Heart left ventricle (tissue), 16 donors: ENCODE results near the gene MRPS34. TPM values are rescaled to one million over a fixed set of nuclear protein-coding genes. Genes with fewer than 3 reads are reported as not detected.

Source experiments
- ATAC-seq, 4 donors: fragments of 200-7000 bp; cut with Tn5 transposase; one replicate each; pipeline ENCODE4 v1.9.1; 2020 to 2022; ENCODE audit warnings: moderate library complexity in 4 of 4, mild to moderate bottlenecking in 3 of 4, moderate number of reproducible peaks in 1 of 4
- DNase-seq, 5 donors: peaks; one replicate each; pipeline ENCODE4 v3.0.0-alpha.2; 2020
- H3K27ac ChIP-seq, 12 donors: fragments of 200-600 bp; sonication (generic) in 4 of 12; one replicate each; pipeline versions ENCODE4 v1.5.0 to v1.8.0; 2016 to 2022; ENCODE audit warnings: mild to moderate bottlenecking in 2 of 12
- H3K27me3 ChIP-seq, 9 donors: fragments of 200-600 bp; sonication (generic) in 2 of 9; one replicate each; pipeline versions ENCODE4 v1.5.1 to v1.8.0; 2016 to 2022; ENCODE audit warnings: mild to moderate bottlenecking in 3 of 9
- H3K36me3 ChIP-seq, 9 donors: fragments of 200-600 bp; sonication (generic) in 2 of 9; one replicate each; pipeline versions ENCODE4 v1.5.0 to v1.8.0; 2018 to 2022; ENCODE audit warnings: mild to moderate bottlenecking in 2 of 9
- H3K4me1 ChIP-seq, 12 donors: fragments of 200-600 bp; sonication (generic) in 4 of 12; one replicate each; pipeline versions ENCODE4 v1.5.0 to v1.8.0; 2016 to 2022; ENCODE audit warnings: mild to moderate bottlenecking in 3 of 12
- H3K4me3 ChIP-seq, 12 donors: fragments of 200-600 bp; sonication (generic) in 4 of 12; one replicate each; pipeline versions ENCODE4 v1.5.0 to v1.8.0; 2017 to 2022; ENCODE audit warnings: mild to moderate bottlenecking in 9 of 12, moderate library complexity in 4 of 12
- H3K9me3 ChIP-seq, 12 donors: fragments of 200-600 bp; sonication (generic) in 4 of 12; one replicate each; pipeline versions ENCODE4 v1.5.0 to v1.8.0; 2016 to 2022; ENCODE audit warnings: mild to moderate bottlenecking in 1 of 12
- CTCF ChIP-seq, 12 donors: fragments of 200-600 bp; sonication (generic) in 4 of 12; IDR thresholded peaks; one replicate each; pipeline versions ENCODE4 v1.5.0 to v1.8.0; 2018 to 2022; ENCODE audit warnings: antibody characterized with exemption in 12 of 12, mild to moderate bottlenecking in 5 of 12
- POLR2A ChIP-seq, 2 donors: fragments of 450-650 bp; IDR thresholded peaks; one replicate each; pipeline ENCODE4 v1.6.1; 2017; ENCODE audit warnings: antibody characterized with exemption in 2 of 2, mild to moderate bottlenecking in 2 of 2, moderate library complexity in 2 of 2
- WGBS, 4 donors: extraction: QIAGEN DNeasy Blood & Tissue Kit in 2 of 4; methylation state at CpG; one replicate each; pipeline versions ENCODE4 v1.1.5 to v1.1.7; 2013 to 2018; 5-methylcytosine and 5-hydroxymethylcytosine counted together
- intact Hi-C, 10 donors: fragments of 100-400 bp; cut with DNase I; formaldehyde crosslinking; loops; one replicate each; pipeline versions ENCODE4 v1.11.1 to v1.14.2; 2022
- polyA plus RNA-seq, 2 donors: library from polyadenylated mRNA; stranded (reverse); fragments of 200-250 nt; gene quantifications; one replicate each; pipeline ENCODE4 v1.2.3, GENCODE V29; 2013
- total RNA-seq, 9 donors: library from RNA; depleted of rRNA in 2 of 9; stranded (reverse); fragments of >200 nt in 2 of 9; fragmentation: NEBNext Ultra II Directional in 3 of 9; extraction: Animal tissue kit (Norgen Biotek cat#: 25700) in 3 of 9; gene quantifications; one replicate each; pipeline versions ENCODE4 v1.1.0 to v1.2.4, GENCODE V29; 2016 to 2023
- donor health status: ischemic (EF 13 %, LVEDD 7.1; RV severe dilation, severe dysfunction).
- donor health status: healthy with polysubstance abuse.
- donor health status: DM: no; HTN: yes; CAD: no.
- donor health status: DM: no; HTN: no; CAD: no.
- donor health status: ischemic (EF 25% LVEDD 6.9; RV normal size, moderate dysfunction).
- donor health status: ischemic (EF 25% LVEDD 5.7; RV mildly dilated, moderate dysfunction).
- donor health status: healthy.
- donor health status: DM: yes; HTN: yes; CAD: no.
- donor health status: ischemic (EF 35%, LVEDD 5.7; RV mildly dilated, moderate dysfunction).
- donor health status: nonischemic (EF 11% LVEDD 7.7; RV severe dilation, severe dysfunction).
- donor health status: DM: yes; HTN: yes; CAD: no.
- donor health status: PGD.
- donor health status: ischemic (EF 29% LVEDD 5.4; RV normal size, mild dysfunction).
- donor health status: nonischemic (EF 23%, LVEDD 6.1; RV moderate dilation, normal function).

Gene MRPS34
- total and polyA plus RNA-seq, 11 donors: 58.0 to 123 (median 81.8) TPM

- intact Hi-C loops: no loop called here
- H3K27me3 ChIP-seq: no peaks in the 10 kb centered on the region
- TF ChIP-seq CTCF (IDR thresholded peaks at IDR 0.05) (no peak), POLR2A (IDR thresholded peaks at IDR 0.05) (no peak)
- peaks cover 0 to 45% (median 22%) of the 10 kb centered on the region in 9 donors for H3K36me3 ChIP-seq
- ATAC-seq (peak in 2 of 4 donors; percentile 5), DNase-seq (peak in 2 of 5 donors; percentile 6 to 23)
- no peak overlapping the region for H3K27ac ChIP-seq
- WGBS, 4 donors: 83 to 89% (median 86%) methylated on average over 45 to 59 of the region's 59 CpGs
- H3K4me1 ChIP-seq: no peaks in the 10 kb centered on the region
- H3K4me3 ChIP-seq: no peak overlapping the region
- no peaks in the 10 kb centered on the region for H3K9me3 ChIP-seq
Measured at GRCh38 chr16:1791943-1792812, 19.2 kb upstream of the MRPS34 start.

GRCh38 chr16:1791256-1791942 is 18.5 kb upstream of the MRPS34 start:
- TF ChIP-seq POLR2A (IDR thresholded peaks at IDR 0.05) (no peak), CTCF (IDR thresholded peaks at IDR 0.05) (no peak)
- Histone ChIP-seq H3K4me1 (no peaks in the 10 kb centered on the region), H3K36me3 (peaks cover 0 to 52% (median 29%) of the 10 kb centered on the region in 9 donors), H3K27ac (no peak overlapping the region), H3K9me3 (no peaks in the 10 kb centered on the region), H3K4me3 (no peak overlapping the region), H3K27me3 (no peaks in the 10 kb centered on the region)
- ATAC-seq (no peak), DNase-seq (peak in 1 of 5 donors; percentile 5)
- WGBS, 4 donors: 94 to 96% (median 95%) methylated on average over 42 to 53 of the region's 53 CpGs
- intact Hi-C loops: no loop called here

DNA sequence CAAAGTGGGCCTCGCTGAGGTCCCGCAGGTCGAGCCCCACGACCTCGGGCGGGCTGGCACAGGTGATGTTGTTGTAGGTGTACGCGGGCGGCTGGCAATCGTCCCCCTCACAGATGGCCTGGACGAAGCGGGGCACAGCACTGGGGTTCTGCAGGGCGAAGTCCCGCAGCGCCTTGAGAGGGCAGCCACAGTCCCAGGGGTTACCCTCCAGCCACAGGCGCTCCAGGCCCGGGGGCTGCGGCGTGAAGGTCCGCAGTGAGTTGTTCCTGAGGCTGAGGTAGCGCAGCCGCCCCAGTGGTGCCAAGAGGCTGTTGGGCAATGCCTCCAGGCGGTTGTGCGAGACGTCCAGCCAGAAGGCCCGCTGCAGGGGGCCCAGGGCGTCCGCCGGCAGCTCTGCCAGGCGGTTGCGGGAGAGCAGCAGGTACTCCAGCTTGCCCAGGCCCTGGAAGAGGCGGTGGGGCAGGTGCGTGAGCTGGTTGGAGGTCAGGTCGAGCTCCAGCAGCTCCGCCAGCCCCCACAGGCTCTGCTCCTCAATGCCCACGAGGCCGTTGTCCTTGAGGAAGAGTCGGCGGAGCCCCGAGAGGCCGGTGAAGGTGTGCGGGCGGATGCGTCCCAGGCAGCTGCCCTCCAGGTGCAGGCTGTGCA is 17.8 kb upstream of the MRPS34 start:
- DNase-seq: peak in 2 of 5 donors; percentile 7 to 16
- Histone ChIP-seq H3K27ac (no peak overlapping the region), H3K4me1 (peaks cover 0 to 5% (median 0%) of the 10 kb centered on the region in 12 donors), H3K9me3 (no peaks in the 10 kb centered on the region), H3K36me3 (peaks cover 0 to 55% (median 32%) of the 10 kb centered on the region in 9 donors), H3K4me3 (no peak overlapping the region), H3K27me3 (no peaks in the 10 kb centered on the region)
- intact Hi-C loops: no loop called here
- no peak for TF ChIP-seq POLR2A (IDR thresholded peaks at IDR 0.05)
- no peak for TF ChIP-seq CTCF (IDR thresholded peaks at IDR 0.05)
- no peak for ATAC-seq
- WGBS, 4 donors: 89 to 98% (median 95%) methylated on average over 30 to 44 of the region's 44 CpGs

GRCh38 chr16:1790261-1790610 is 17.3 kb upstream of the MRPS34 start:
- no peak for TF ChIP-seq CTCF (IDR thresholded peaks at IDR 0.05)
- no peak for TF ChIP-seq POLR2A (IDR thresholded peaks at IDR 0.05)
- Histone ChIP-seq H3K4me1 (peaks cover 0 to 10% (median 0%) of the 10 kb centered on the region in 12 donors), H3K27ac (no peak overlapping the region), H3K4me3 (no peak overlapping the region), H3K36me3 (peaks cover 0 to 55% (median 32%) of the 10 kb centered on the region in 9 donors), H3K9me3 (no peaks in the 10 kb centered on the region), H3K27me3 (no peaks in the 10 kb centered on the region)
- DNase-seq (no peak), ATAC-seq (no peak)
- intact Hi-C loops: no loop called here
- WGBS, 4 donors: 94 to 99% (median 95%) methylated on average over 13 to 15 of the region's 15 CpGs
